ENCODE data around the gene CLPTM1. TPM values are rescaled to one million over a fixed set of nuclear protein-coding genes. Genes with fewer than 3 reads are reported as not detected.
"Not testable (repeated sequence)": the region's sequence is repeated elsewhere in the genome, so short reads cannot be mapped to it uniquely, and the experiment has no call there.

The CLPTM1 gene
- total and polyA plus RNA-seq, 2 of the 8 experiments (the other 6 are each of a cell fraction or from before 2014, with no cell fraction given), result 84.8 to 108 TPM

DNA sequence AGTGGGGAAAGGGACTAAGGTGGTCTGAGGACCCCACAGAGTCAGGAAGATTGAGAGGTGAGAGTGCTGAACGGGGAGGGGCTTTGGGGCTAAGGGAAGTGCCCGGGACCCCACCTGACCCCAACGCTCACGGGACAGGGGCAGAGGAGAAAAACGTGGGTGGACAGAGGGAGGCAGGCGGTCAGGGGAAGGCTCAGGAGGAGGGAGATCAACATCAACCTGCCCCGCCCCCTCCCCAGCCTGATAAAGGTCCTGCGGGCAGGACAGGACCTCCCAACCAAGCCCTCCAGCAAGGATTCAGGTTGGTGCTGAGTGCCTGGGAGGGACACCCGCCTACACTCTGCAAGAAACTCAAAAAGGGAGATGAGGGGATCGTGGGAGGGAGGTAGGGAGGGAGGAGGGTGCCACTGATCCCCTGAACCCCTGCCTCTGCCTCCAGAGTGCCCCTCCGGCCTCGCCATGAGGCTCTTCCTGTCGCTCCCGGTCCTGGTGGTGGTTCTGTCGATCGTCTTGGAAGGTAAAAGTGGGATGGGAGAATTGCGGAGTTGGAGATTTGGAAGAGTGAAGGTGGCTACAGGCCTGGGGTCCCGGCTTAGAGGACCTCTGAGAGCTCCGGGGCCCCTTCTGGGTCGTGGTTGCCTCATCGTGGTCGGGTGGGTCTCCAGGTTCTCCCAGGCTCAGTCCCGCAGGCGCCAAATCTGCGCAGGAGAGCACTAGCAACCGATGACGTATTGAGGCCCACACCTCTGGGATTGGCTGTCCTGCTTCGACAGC is 40.6 kb upstream of the CLPTM1 start, which contains the start of gene APOC1:
APOC1 (plus strand) TSS at position 176 of the 774 bp plus-strand sequence; CDS start at position 460, 284 bp downstream.
- DNase-seq (ENCODE audit: low read depth in 1 of 2, low spot score in 2 of 2), result peak; percentile 53 to 93
- TF ChIP-seq ASH2L (IDR thresholded peaks at IDR 0.05; ENCODE audit: low read length) (peak; percentile 16), TBP (IDR thresholded peaks at IDR 0.05; ENCODE audit: low read depth, low read length) (0 out of 2 replicates have a peak, but pooled peaks have one; percentile 12), KDM4A (IDR thresholded peaks at IDR 0.05; ENCODE audit: low read depth, low read length, severe bottlenecking) (peak; percentile 47), SP1 (IDR thresholded peaks at IDR 0.05; ENCODE audit: low read depth, low read length) (peak; percentile 82), RFX5 (IDR thresholded peaks at IDR 0.05; ENCODE audit: borderline replicate concordance, low read depth, low read length) (peak; percentile 95), PHF8 (conservative IDR thresholded peaks at IDR 0.05; ENCODE audit: low read depth, low read length) (peak; percentile 27; the same call in 1 of the 2 replicates), CEBPB (IDR thresholded peaks at IDR 0.05; ENCODE audit: low read depth, low read length) (peak; percentile 60; the same call in 1 of the 2 replicates), CREB1 (IDR thresholded peaks at IDR 0.05) (peak; percentile 96), NRF1 (IDR thresholded peaks at IDR 0.05; ENCODE audit: low read depth, low read length) (peak; percentile 12; the same call in 1 of the 2 replicates), POLR2A (IDR thresholded peaks at IDR 0.05; ENCODE audit: control extremely low read depth in 1 of 2, low read depth in 2 of 2, low read length in 2 of 2) (peak; percentile 57 to 69), CHD2 (IDR thresholded peaks at IDR 0.05; ENCODE audit: low read length) (peak; percentile 83)
- H4K8ac ChIP-seq (ENCODE audit: extremely low read depth, insufficient read depth, low read length); H3K14ac ChIP-seq (ENCODE audit: insufficient read length); H3K23ac ChIP-seq (ENCODE audit: insufficient read length); H3K36me3 ChIP-seq (ENCODE audit: control insufficient read depth in 2 of 4, insufficient read depth in 4 of 4, low read length in 3 of 4); H3K79me2 ChIP-seq (ENCODE audit: control insufficient read depth in 1 of 2, insufficient read depth in 2 of 2, low read length in 2 of 2); H4K20me1 ChIP-seq (replicated peaks in 1 of 2; ENCODE audit: control insufficient read depth in 1 of 2, insufficient read depth in 2 of 2, low read length in 2 of 2); H3K23me2 ChIP-seq (ENCODE audit: low read depth, low read length); H2BK120ac ChIP-seq (replicated peaks; ENCODE audit: low read depth, low read length); H3K9me3 ChIP-seq (ENCODE audit: insufficient read depth in 2 of 2, low read depth in 1 of 2, low read length in 1 of 2); H3K27me3 ChIP-seq (replicated peaks in 1 of 4; ENCODE audit: control insufficient read depth in 3 of 4, extremely low read depth in 1 of 4, insufficient read depth in 3 of 4, low read length in 3 of 4); H3K79me1 ChIP-seq (ENCODE audit: low read depth, low read length): not testable (repeated sequence)
- Histone ChIP-seq H4K91ac (replicated peaks; ENCODE audit: insufficient read length, low read length) (peak within 1 kb of the TSS; percentile 36), H3K27ac (ENCODE audit: low read depth, low read length) (peak within 1 kb of the TSS; percentile 71), H3K4me1 (replicated peaks in 1 of 4; ENCODE audit: control insufficient read depth in 3 of 4, insufficient read depth in 4 of 4, low read length in 3 of 4) (peaks cover 4 to 17% (median 6%) of the 10 kb centered on the region in 4 experiments), H2BK20ac (ENCODE audit: low read length) (0 out of 2 replicates have a peak within 1 kb of the TSS, but pooled peaks have one; percentile 61), H3K9ac (replicated peaks in 1 of 4; ENCODE audit: extremely low read depth in 1 of 4, low read depth in 3 of 4, low read length in 3 of 4) (peak within 1 kb of the TSS in 3 of 4 experiments; percentile 35 to 91 (median 71); a peak in 6 of 7 replicates), H2AFZ (ENCODE audit: low read length) (peak within 1 kb of the TSS; percentile 79), H2BK5ac (ENCODE audit: low read depth, low read length) (peak within 1 kb of the TSS; percentile 83), H3K4me3 (ENCODE audit: extremely low read depth in 1 of 4, insufficient read depth in 2 of 4, low read depth in 3 of 4, low read length in 4 of 4) (peak within 1 kb of the TSS; percentile 41 to 76 (median 56)), H3K18ac (ENCODE audit: extremely low read depth, low read length) (peak within 1 kb of the TSS; percentile 95), H2BK12ac (ENCODE audit: low read depth, low read length) (peak within 1 kb of the TSS; percentile 75; the same call in 1 of the 2 replicates), H3K4me2 (ENCODE audit: insufficient read depth in 1 of 2, low read depth in 2 of 2, low read length in 2 of 2) (peak within 1 kb of the TSS; percentile 70 to 89), H2AK5ac (ENCODE audit: low read depth, low read length) (0 out of 2 replicates have a peak within 1 kb of the TSS, but pooled peaks have one; percentile 48), H2BK15ac (ENCODE audit: low read length) (peak within 1 kb of the TSS; percentile 97; the same call in 1 of the 2 replicates), H3K56ac (replicated peaks; ENCODE audit: insufficient read length, low read depth, low read length) (peak within 1 kb of the TSS; percentile 74), H4K5ac (ENCODE audit: insufficient read length, low read depth, low read length) (peak within 1 kb of the TSS; percentile 27), H3K4ac (replicated peaks; ENCODE audit: insufficient read length, low read depth, low read length) (peak within 1 kb of the TSS; percentile 46)
- ChIA-PET CTCF (ENCODE audit: partially characterized antibody) (interaction anchor here (0.8 to 4.4 kb wide), 3 partner anchors 9 to 38 kb away, joined by 3 to 13 read pairs (median 6); partner anchors contain the start of gene APOE), POLR2A (ENCODE audit: partially characterized antibody) (interaction anchor here (0.7 to 4.9 kb wide), 6 partner anchors 10 to 40 kb away, joined by 3 to 50 read pairs (median 6); partner anchors contain the start of genes APOE and CLPTM1)
- peak; percentile 24 for FAIRE-seq
- 2% methylated on average over 18 of the region's 28 CpGs; no CpG with 5 or more reads in 1 of the 2 experiments for WGBS, 2 experiments (ENCODE audit: extremely low coverage in 1 of 2, insufficient coverage in 1 of 2, insufficient read length in 1 of 2, insufficient replicate concordance in 2 of 2, low coverage in 1 of 2, low lambda C conversion rate in 2 of 2, missing lambda C conversion rate in 1 of 2)
